IPS-20b (cell line): ENCODE data around the gene MEF2C.

Experiments used
- H3K27ac ChIP-seq: one replicate; pipeline ENCODE4 v1.5.1; 2013; ENCODE audit warnings: low read length
- H3K27me3 ChIP-seq: 2 replicates; pipeline ENCODE4 v1.6.1; 2013; ENCODE audit warnings: mild to moderate bottlenecking, low read length, inconsistent platforms; ENCODE audit not compliant: insufficient read depth
- H3K36me3 ChIP-seq: 2 replicates; pipeline ENCODE4 v1.6.1; 2013; ENCODE audit warnings: low read depth, mild to moderate bottlenecking, inconsistent platforms, low read length, moderate library complexity; ENCODE audit not compliant: insufficient read depth
- H3K4me1 ChIP-seq: 2 replicates; pipeline ENCODE4 v1.6.1; 2013; ENCODE audit warnings: mild to moderate bottlenecking, control low read depth, inconsistent platforms, low read length, moderate library complexity; ENCODE audit not compliant: insufficient read depth
- H3K4me3 ChIP-seq: 2 replicates; pipeline ENCODE4 v1.5.1; 2013; ENCODE audit warnings: mild to moderate bottlenecking, low read length, inconsistent platforms
- H3K9ac ChIP-seq: 2 replicates; pipeline ENCODE4 v1.6.1; 2013; ENCODE audit warnings: low read depth, mild to moderate bottlenecking, inconsistent platforms, low read length, moderate library complexity
- H3K9me3 ChIP-seq: 2 replicates; pipeline ENCODE4 v1.6.1; 2013; ENCODE audit warnings: mild to moderate bottlenecking, low read depth, low read length, inconsistent platforms; ENCODE audit not compliant: insufficient read depth

MEF2C gene

DNA sequence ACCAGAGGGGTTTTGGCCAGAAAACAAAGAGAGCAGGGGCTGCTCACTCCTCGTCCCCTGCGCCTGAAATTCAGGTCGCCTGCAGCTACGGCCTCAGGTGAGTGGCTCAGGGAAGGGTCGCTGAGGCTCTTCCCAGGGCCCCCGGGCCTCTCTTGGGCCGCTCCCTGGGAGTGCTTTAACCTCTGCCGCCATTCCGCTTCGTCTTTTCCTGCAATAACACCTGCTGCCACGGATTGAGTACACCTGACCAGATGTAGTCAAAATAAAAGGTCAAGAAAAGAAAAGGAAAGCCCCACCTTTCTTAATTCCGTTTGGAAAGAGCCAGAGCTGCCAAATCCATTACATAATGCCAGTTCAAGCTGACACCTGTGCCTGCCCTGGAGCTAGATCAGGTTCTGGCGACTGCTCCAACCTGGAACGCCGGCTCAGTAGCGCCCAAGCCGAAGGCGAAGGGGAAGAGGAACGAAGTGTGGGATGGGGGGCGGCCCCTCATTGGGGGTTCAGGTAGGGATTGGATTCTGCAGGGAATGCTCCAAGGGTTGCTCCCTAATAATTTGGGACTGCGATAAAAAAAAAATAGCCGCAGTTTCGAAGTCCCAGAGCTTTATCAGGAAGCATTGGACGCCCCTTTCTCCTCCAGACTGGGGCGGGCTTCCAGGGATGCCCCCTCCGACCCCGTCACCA lies 193.9 kb downstream of the MEF2C start:
- no peaks in the 10 kb centered on the region for H3K9me3 ChIP-seq
- peaks cover 13% of the 10 kb centered on the region for H3K4me1 ChIP-seq
- peak overlapping the region; percentile 39; the same call in 1 of the 2 replicates for H3K4me3 ChIP-seq
- H3K27ac ChIP-seq = no peak overlapping the region
- no peak overlapping the region for H3K9ac ChIP-seq
- H3K36me3 ChIP-seq = no peaks in the 10 kb centered on the region
- peaks cover 100% of the 10 kb centered on the region for H3K27me3 ChIP-seq

DNA sequence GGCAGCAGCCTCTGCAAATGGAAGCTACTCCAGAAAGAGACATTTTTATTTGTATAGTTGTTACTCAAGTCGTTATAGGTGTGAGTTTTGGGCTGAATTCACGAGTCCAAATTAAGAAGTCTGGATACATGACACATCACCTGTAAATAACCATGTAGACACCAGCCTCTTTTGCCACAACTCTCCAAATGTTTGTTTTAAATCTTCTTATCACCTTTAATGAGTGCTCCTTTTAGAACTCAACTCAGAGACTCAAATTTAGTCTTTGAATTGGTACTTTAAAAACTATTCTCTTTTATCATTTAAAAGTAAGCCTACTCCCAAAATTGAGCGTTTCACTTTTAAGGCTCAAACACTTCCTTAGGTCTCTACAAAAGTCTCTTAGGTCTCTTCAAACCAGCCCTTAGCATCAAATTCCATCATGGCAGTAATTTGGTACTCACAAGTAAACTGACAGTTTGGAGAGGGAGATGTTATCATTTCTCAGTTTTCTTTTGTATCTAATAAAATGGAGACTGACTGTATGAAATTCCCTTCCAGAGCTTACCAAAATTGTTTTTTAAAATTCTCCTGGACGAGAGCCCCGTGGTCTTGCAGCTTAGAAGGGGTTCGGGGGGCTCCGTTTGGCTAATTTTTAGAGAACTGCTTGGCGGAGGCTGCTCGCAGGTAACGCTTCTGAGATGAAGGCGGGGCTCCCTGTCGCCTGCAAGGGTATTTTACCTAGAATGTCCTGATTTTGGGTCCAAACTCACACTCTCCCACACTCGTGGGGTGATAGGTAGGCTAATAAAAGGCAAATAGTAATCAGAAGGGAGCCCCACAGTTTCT lies 194.6 kb downstream of the MEF2C start:
- H3K4me3 ChIP-seq = peak overlapping the region; percentile 27; the same call in 1 of the 2 replicates
- no peaks in the 10 kb centered on the region for H3K9me3 ChIP-seq
- H3K27ac ChIP-seq = no peak overlapping the region
- no peak overlapping the region for H3K9ac ChIP-seq
- H3K27me3 ChIP-seq = peaks cover 100% of the 10 kb centered on the region
- peaks cover 18% of the 10 kb centered on the region for H3K4me1 ChIP-seq
- H3K36me3 ChIP-seq = no peaks in the 10 kb centered on the region

DNA sequence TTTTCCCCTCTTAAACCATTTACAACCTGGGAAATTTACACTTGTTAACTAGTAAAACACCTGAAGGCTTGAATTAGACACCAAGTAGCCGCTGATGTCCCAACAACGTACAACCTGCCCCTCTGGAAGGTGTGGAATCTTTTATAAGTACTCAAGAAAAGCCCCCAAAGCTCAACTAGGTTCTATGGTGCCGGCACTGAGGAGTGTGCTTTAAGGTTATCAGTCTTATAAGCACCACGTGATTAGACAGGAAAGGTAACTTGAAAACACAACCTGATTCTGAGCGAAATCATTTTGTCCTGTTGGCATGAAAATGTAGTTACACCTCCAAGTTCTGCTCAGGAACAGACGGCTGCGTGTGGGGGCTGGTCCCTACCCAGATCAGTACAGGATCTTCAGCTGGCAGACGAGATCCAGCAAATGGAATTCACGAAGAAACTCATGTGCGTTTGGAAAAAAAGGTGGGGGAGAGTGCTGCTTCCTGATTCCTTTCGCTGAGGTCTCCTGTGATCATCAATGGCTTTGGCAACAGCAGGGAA lies 195.5 kb downstream of the MEF2C start:
- Histone ChIP-seq H3K9ac (no peak overlapping the region), H3K4me3 (no peak overlapping the region), H3K27me3 (peaks cover 100% of the 10 kb centered on the region), H3K4me1 (peaks cover 18% of the 10 kb centered on the region), H3K27ac (no peak overlapping the region), H3K9me3 (0 out of 2 replicates have a peak, but pooled peaks cover 5% of the 10 kb centered on the region), H3K36me3 (no peaks in the 10 kb centered on the region)

DNA sequence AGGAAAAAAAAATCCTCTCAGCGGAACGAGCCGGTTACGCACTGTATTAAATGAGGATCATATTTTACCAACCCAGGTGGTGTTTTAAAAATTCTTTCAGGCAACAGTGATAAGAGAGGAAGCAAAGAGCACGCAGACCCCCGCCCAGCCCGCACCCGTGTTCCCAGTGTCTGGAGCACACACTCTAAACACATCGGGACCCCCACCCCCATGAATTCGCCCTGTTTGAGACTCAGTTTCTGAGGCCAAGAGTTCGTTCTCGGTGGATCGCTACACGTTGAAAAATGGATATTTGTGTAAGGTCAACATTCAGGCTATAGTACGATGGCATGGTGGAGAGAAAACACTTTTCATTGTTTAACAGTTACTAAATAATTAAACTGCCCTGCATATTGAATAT lies 196.3 kb downstream of the MEF2C start:
- Histone ChIP-seq H3K4me1 (peaks cover 15% of the 10 kb centered on the region), H3K4me3 (no peak overlapping the region), H3K27me3 (peaks cover 100% of the 10 kb centered on the region), H3K27ac (no peak overlapping the region), H3K9me3 (0 out of 2 replicates have a peak, but pooled peaks cover 5% of the 10 kb centered on the region), H3K36me3 (no peaks in the 10 kb centered on the region), H3K9ac (no peak overlapping the region)

DNA sequence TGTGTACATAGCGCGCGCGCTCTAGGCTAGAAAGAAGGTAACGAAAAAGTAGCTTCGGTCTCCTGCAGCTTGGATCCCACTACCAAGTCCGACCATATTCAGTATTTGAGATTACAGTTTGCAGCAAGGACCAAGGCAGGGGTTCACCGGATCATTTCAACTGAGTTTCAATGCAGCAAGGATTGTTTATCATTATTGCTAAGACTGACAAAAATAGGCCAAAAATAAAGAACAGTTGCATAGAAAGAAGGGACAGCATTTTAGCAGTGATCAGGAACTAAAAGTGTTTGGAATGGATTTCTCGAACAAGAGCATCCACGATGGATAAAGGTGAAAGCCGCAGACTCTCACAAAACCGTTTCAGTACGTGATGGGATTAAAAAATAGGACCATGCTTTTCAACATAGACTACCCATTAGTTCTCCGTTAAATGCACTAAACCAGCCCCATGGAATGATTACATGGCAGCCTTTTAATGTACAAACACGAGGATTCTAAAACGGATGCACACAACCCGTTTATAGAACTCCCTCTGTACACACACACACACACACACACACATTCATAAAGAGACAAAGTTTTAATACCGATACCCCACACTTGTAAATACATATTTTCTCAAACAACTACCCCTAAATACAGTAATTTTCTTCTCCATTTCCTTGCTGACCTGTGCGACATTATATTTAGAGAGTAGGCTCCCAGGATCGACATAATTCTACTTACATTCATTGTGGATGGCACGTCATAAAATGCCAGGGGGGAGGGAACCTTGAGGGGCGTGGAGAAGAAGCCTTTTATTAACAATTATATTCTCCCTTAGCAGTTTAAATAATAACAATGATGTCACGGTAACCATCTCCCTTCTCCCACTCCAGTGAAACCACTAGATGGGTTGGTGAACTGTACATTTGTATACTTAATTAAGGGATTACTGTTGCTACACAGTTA lies 197.1 kb downstream of the MEF2C start:
- Histone ChIP-seq H3K27ac (no peak overlapping the region), H3K4me1 (peaks cover 11% of the 10 kb centered on the region; the same call in 1 of the 2 replicates), H3K27me3 (peaks cover 100% of the 10 kb centered on the region), H3K36me3 (no peaks in the 10 kb centered on the region), H3K9ac (no peak overlapping the region), H3K4me3 (peak overlapping the region; percentile 65; the same call in 1 of the 2 replicates), H3K9me3 (0 out of 2 replicates have a peak, but pooled peaks cover 5% of the 10 kb centered on the region)

DNA sequence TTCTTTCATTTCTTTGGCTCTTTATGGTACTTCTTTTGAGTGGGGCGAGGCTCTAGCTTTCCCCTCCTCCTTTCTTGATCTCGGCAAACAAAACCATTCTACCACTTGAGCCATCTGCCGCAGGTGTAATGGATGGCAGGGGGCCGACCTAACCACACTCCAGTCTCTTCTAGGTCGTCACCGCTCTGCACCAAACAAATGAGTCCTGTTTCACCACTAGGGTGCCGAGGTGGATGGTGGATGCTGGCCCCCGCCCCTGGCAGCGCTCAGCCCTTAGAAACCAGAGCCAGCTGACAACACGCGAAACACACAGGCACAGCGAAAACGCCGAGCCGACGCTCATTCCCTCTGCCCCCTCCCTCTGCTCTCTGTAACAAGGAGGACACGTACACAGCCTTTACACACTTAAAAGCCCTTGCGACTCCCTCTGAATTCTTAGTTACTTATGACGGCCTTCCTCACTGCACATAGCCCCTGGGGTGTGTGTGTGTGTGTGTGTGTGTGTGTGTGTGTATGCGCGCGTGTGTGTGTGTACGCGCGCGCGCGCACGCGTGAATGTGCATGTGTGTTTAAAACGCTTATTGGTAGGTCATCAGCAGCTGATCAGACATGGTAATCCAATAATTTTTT lies 199.4 kb downstream of the MEF2C start:
- Histone ChIP-seq H3K27ac (no peak overlapping the region), H3K9ac (no peak overlapping the region), H3K27me3 (peaks cover 100% of the 10 kb centered on the region), H3K4me1 (peaks cover 15% of the 10 kb centered on the region; the same call in 1 of the 2 replicates), H3K4me3 (peak overlapping the region; percentile 65; the same call in 1 of the 2 replicates), H3K36me3 (no peaks in the 10 kb centered on the region), H3K9me3 (0 out of 2 replicates have a peak, but pooled peaks cover 5% of the 10 kb centered on the region)

DNA sequence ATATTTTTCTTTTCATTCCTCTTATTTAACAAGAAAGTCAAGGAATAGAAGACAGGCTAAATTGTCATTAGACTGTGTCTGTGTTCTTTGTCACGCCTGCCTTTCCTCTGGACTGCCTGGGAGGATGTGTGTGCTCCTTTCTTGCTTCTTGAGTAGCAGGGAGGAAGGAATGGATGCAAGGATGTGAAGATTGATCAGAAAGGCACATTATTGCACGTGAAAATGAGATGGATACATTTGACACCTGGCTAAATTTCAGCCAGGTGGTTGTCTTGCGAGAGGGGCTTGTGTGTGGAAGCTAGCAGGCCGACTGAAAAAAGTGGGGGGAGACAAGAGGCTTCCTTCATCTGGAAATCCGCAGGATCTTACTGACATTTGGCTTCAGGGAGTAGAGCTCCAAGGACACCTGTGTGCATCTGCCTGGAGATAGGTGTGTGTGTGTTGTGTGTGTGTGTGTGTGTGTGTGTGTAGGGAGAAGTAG lies 200.1 kb downstream of the MEF2C start:
- Histone ChIP-seq H3K9me3 (0 out of 2 replicates have a peak, but pooled peaks cover 5% of the 10 kb centered on the region), H3K9ac (no peak overlapping the region), H3K27me3 (peaks cover 100% of the 10 kb centered on the region), H3K36me3 (no peaks in the 10 kb centered on the region), H3K4me3 (peak overlapping the region; percentile 65; the same call in 1 of the 2 replicates), H3K27ac (no peak overlapping the region), H3K4me1 (peaks cover 16% of the 10 kb centered on the region; the same call in 1 of the 2 replicates)

DNA sequence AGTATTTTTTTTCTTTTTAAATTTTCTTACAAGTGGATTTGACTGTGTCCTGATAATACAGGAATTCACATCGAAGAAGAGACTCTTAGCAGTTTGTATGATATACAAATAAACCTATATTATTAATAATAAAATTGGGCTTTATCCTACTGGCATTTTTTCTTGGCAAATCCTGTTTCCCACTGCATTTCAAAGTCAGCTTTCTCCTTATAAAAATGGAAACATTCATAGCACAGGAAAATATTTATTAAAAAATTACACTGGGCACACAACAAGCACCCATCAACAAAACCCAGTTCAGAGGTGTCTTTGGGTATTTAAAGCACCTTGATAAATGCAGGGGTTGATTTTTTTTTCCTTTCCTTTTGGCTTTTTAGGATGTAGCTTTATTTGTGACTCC lies 200.9 kb downstream of the MEF2C start:
- Histone ChIP-seq H3K27ac (no peak overlapping the region), H3K4me1 (peaks cover 18% of the 10 kb centered on the region; the same call in 1 of the 2 replicates), H3K27me3 (peaks cover 100% of the 10 kb centered on the region), H3K36me3 (no peaks in the 10 kb centered on the region), H3K9me3 (0 out of 2 replicates have a peak, but pooled peaks cover 5% of the 10 kb centered on the region), H3K4me3 (no peak overlapping the region), H3K9ac (no peak overlapping the region)

DNA sequence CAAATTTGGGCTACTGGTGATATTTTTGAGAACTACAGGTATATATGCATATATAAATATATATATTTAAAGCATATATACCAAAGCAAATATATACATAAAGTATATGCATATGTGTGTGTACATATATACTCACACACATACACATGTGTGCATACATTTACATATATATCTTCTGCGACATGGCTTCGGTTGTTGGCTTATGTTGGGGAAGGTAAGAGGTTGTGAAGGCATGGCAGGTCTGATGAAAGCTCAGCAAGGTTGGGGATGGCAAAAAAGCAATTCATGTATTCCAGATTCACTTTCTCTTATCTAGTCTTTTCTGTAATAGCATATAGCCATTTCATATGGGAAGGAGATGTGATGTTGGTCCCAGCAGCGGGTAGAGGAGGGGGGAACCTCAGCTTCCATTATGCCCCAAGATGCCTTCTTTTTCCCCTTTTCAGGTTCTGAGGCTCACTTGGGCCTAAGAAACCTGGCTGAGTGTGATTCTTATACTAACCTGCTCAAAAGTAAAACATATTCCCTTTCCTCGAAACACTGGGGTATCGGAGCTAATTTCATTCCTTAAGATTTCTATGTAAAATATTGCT lies 201.7 kb downstream of the MEF2C start:
- Histone ChIP-seq H3K27ac (no peak overlapping the region), H3K9ac (no peak overlapping the region), H3K4me3 (no peak overlapping the region), H3K36me3 (no peaks in the 10 kb centered on the region), H3K4me1 (peaks cover 21% of the 10 kb centered on the region; the same call in 1 of the 2 replicates), H3K9me3 (0 out of 2 replicates have a peak, but pooled peaks cover 5% of the 10 kb centered on the region), H3K27me3 (peaks cover 100% of the 10 kb centered on the region)
